Astrocyte (in vitro differentiated cells and primary cell): ENCODE results near the gene PRDM15. TPM values are rescaled to one million over a fixed set of nuclear protein-coding genes. Genes with fewer than 3 reads are reported as not detected.

Source experiments
- DNase-seq: peaks from one replicate; pipeline ENCODE4 v3.0.0-alpha.2; 2010; ENCODE audit warnings: low read depth
- FAIRE-seq: peaks from 2 replicates; lab custom pipeline; 2011; peaks lifted over from hg19 to GRCh38; lab: Jason Lieb, UNC
- H2AFZ ChIP-seq: 2 replicates; pipeline ENCODE4 v1.6.0; 2012; ENCODE audit warnings: low read depth, low read length, inconsistent platforms
- H3K27ac ChIP-seq: 2 replicates; pipeline ENCODE4 v1.5.1; 2011; ENCODE audit warnings: low read depth, low read length, inconsistent platforms
- H3K27me3 ChIP-seq: 2 replicates; pipeline ENCODE4 v1.6.0; 2011; ENCODE audit warnings: low read length, inconsistent platforms; ENCODE audit not compliant: insufficient read depth
- H3K36me3 ChIP-seq: 2 replicates; pipeline ENCODE4 v1.5.1; 2011; ENCODE audit warnings: low read length, inconsistent platforms; ENCODE audit not compliant: insufficient read depth
- H3K4me1 ChIP-seq: 2 replicates; pipeline ENCODE4 v1.5.1; 2011; ENCODE audit warnings: low read length, inconsistent platforms; ENCODE audit not compliant: insufficient read depth
- H3K4me2 ChIP-seq: 2 replicates; pipeline ENCODE4 v1.6.0; 2012; ENCODE audit warnings: low read length, inconsistent platforms
- H3K4me3 ChIP-seq: 2 replicates; pipeline ENCODE4 v1.5.1; 2011; ENCODE audit warnings: low read depth, mild to moderate bottlenecking, low read length, inconsistent platforms; ENCODE audit not compliant: insufficient read depth
- H3K79me2 ChIP-seq: 2 replicates; pipeline ENCODE4 v1.6.0; 2012; ENCODE audit warnings: mild to moderate bottlenecking, low read length, inconsistent platforms; ENCODE audit not compliant: insufficient read depth
- H3K9ac ChIP-seq: 2 replicates; pipeline ENCODE4 v1.6.0; 2012; ENCODE audit warnings: mild to moderate bottlenecking, low read length, inconsistent platforms
- H3K9me3 ChIP-seq: 2 replicates; pipeline ENCODE4 v1.5.1; 2012; ENCODE audit warnings: low read depth, mild to moderate bottlenecking, low read length, inconsistent platforms; ENCODE audit not compliant: insufficient read depth
- H4K20me1 ChIP-seq: 2 replicates; pipeline ENCODE4 v1.6.0; 2012; ENCODE audit warnings: low read length, inconsistent platforms; ENCODE audit not compliant: insufficient read depth
- H3K27ac Mint-ChIP-seq: one replicate; pipeline ENCODE4 v1.8.0; 2021; ENCODE audit warnings: mild to moderate bottlenecking, mixed read lengths; ENCODE audit not compliant: unreplicated experiment
- H3K27me3 Mint-ChIP-seq: one replicate; pipeline ENCODE4 v1.8.0; 2021; ENCODE audit warnings: low read depth, mixed read lengths; ENCODE audit not compliant: unreplicated experiment
- H3K36me3 Mint-ChIP-seq: one replicate; pipeline ENCODE4 v1.8.0; 2021; ENCODE audit warnings: low read depth, mixed read lengths; ENCODE audit not compliant: unreplicated experiment
- H3K4me1 Mint-ChIP-seq: one replicate; pipeline ENCODE4 v1.8.0; 2021; ENCODE audit warnings: low read depth, mixed read lengths; ENCODE audit not compliant: unreplicated experiment
- H3K4me3 Mint-ChIP-seq: one replicate; pipeline ENCODE4 v1.8.0; 2021; ENCODE audit warnings: mild to moderate bottlenecking, moderate library complexity, mixed read lengths; ENCODE audit not compliant: unreplicated experiment
- H3K9me3 Mint-ChIP-seq: one replicate; pipeline ENCODE4 v1.8.0; 2021; ENCODE audit warnings: mild to moderate bottlenecking, mixed read lengths; ENCODE audit not compliant: unreplicated experiment
- CTCF ChIP-seq: IDR thresholded peaks from 2 replicates; pipeline ENCODE4 v1.5.1; 2011; ENCODE audit warnings: low read depth, mild to moderate bottlenecking, inconsistent platforms, low read length, moderate library complexity; ENCODE audit not compliant: insufficient read depth
- EZH2 ChIP-seq: IDR thresholded peaks from 2 replicates; pipeline ENCODE4 v1.6.1; 2012; ENCODE audit warnings: mild to moderate bottlenecking, low read length, inconsistent platforms; ENCODE audit not compliant: insufficient read depth
- total RNA-seq: library from RNA; stranded (reverse); gene quantifications from 2 replicates; pipeline ENCODE4 v1.2.1, GENCODE V29; 2021

PRDM15 gene
- total RNA-seq, 1 donor from 2014 or later, result 6.8 TPM

- no peak for FAIRE-seq
- Mint-ChIP-seq H3K27me3 (peaks cover 2% of the 10 kb centered on the region), H3K9me3 (no peaks in the 10 kb centered on the region), H3K36me3 (peaks cover 16% of the 10 kb centered on the region), H3K4me3 (no peak overlapping the region), H3K27ac (no peak overlapping the region), H3K4me1 (peaks cover 3% of the 10 kb centered on the region)
- Histone ChIP-seq H3K4me1 (peaks cover 14% of the 10 kb centered on the region), H3K36me3 (no peaks in the 10 kb centered on the region), H4K20me1 (no peaks in the 10 kb centered on the region), H3K9me3 (no peaks in the 10 kb centered on the region), H3K79me2 (no peaks in the 10 kb centered on the region), H2AFZ (no peak overlapping the region), H3K4me3 (no peak overlapping the region), H3K27ac (no peak overlapping the region), H3K4me2 (no peak overlapping the region), H3K9ac (no peak overlapping the region), H3K27me3 (no peaks in the 10 kb centered on the region)
- DNase-seq, result no peak
- no peak for TF ChIP-seq EZH2
- no peak for TF ChIP-seq CTCF
Measured at GRCh38 chr21:41920476-41920875, 41.3 kb upstream of the PRDM15 start.

- Histone ChIP-seq H3K36me3 (no peaks in the 10 kb centered on the region), H3K27me3 (no peaks in the 10 kb centered on the region), H3K4me1 (peaks cover 14% of the 10 kb centered on the region), H3K4me2 (no peak overlapping the region), H4K20me1 (no peaks in the 10 kb centered on the region), H3K9me3 (no peaks in the 10 kb centered on the region), H3K4me3 (no peak overlapping the region), H3K27ac (no peak overlapping the region), H3K79me2 (no peaks in the 10 kb centered on the region), H3K9ac (no peak overlapping the region), H2AFZ (no peak overlapping the region)
- H3K27me3 Mint-ChIP-seq, result peaks cover 2% of the 10 kb centered on the region
- H3K4me1 Mint-ChIP-seq, result peaks cover 3% of the 10 kb centered on the region
- H3K9me3 Mint-ChIP-seq, result no peaks in the 10 kb centered on the region
- FAIRE-seq, result no peak
- no peak overlapping the region for H3K4me3 Mint-ChIP-seq
- no peak for DNase-seq
- no peak overlapping the region for H3K27ac Mint-ChIP-seq
- H3K36me3 Mint-ChIP-seq, result peaks cover 20% of the 10 kb centered on the region
- TF ChIP-seq EZH2, result no peak
- TF ChIP-seq CTCF, result no peak
Measured at GRCh38 chr21:41919666-41920398, 40.7 kb upstream of the PRDM15 start.

GRCh38 chr21:41918561-41919358 is 39.6 kb upstream of the PRDM15 start:
- H3K9me3 Mint-ChIP-seq, result no peaks in the 10 kb centered on the region
- Histone ChIP-seq H3K79me2 (no peaks in the 10 kb centered on the region), H3K4me2 (no peak overlapping the region), H3K9me3 (no peaks in the 10 kb centered on the region), H3K36me3 (no peaks in the 10 kb centered on the region), H3K27ac (no peak overlapping the region), H2AFZ (no peak overlapping the region), H3K27me3 (no peaks in the 10 kb centered on the region), H4K20me1 (no peaks in the 10 kb centered on the region), H3K9ac (no peak overlapping the region), H3K4me1 (peaks cover 4% of the 10 kb centered on the region), H3K4me3 (no peak overlapping the region)
- no peaks in the 10 kb centered on the region for H3K4me1 Mint-ChIP-seq
- no peak for TF ChIP-seq EZH2
- no peak for TF ChIP-seq CTCF
- FAIRE-seq (no peak), DNase-seq (no peak)
- peaks cover 23% of the 10 kb centered on the region for H3K36me3 Mint-ChIP-seq
- H3K4me3 Mint-ChIP-seq, result no peak overlapping the region
- H3K27ac Mint-ChIP-seq, result no peak overlapping the region
- peaks cover 4% of the 10 kb centered on the region for H3K27me3 Mint-ChIP-seq
